OCI-LY3 (cell line): ENCODE results near the gene OR2T11.

Source experiments
- H2AFZ ChIP-seq: fragments of 200-600, 300-600 bp; shearing (Covaris generic); 2 replicates; pipeline ENCODE4 v1.6.0; 2014; ENCODE audit warnings: antibody characterized with exemption, low read depth, low read length
- H3K27ac ChIP-seq: fragments of 200-600, 300-600 bp; sonication (generic); 2 replicates; pipeline ENCODE4 v1.5.1; 2014; ENCODE audit warnings: mild to moderate bottlenecking, low read length, moderate library complexity, mixed read lengths
- H3K27me3 ChIP-seq: fragments of 200-600, 300-600 bp; sonication (generic); 2 replicates; pipeline ENCODE4 v1.6.1; 2014; ENCODE audit warnings: low read depth, low read length, mixed read lengths
- H3K36me3 ChIP-seq: fragments of 200-600, 300-600 bp; sonication (generic); replicated peaks from 2 replicates; pipeline ENCODE3; 2014; ENCODE audit warnings: low read depth, low read length, mixed read lengths
- H3K4me1 ChIP-seq: fragments of 300-600, 200-600 bp; sonication (generic); 2 replicates; pipeline ENCODE4 v1.6.1; 2014; ENCODE audit warnings: low read length, mixed read lengths
- H3K4me2 ChIP-seq: fragments of 200-600, 300-600 bp; sonication (generic); 2 replicates; pipeline ENCODE4 v1.6.1; 2014; ENCODE audit warnings: low read length, mixed read lengths
- H3K4me3 ChIP-seq: fragments of 300-600, 200-600 bp; sonication (generic); 2 replicates; pipeline ENCODE4 v1.5.1; 2014; ENCODE audit warnings: antibody characterized with exemption, mild to moderate bottlenecking, low read length, moderate library complexity
- H3K79me2 ChIP-seq: fragments of 300-600, 200-600 bp; shearing (Covaris generic); 2 replicates; pipeline ENCODE4 v1.6.1; 2014; ENCODE audit warnings: mild to moderate bottlenecking, low read length, mixed read lengths
- H3K9ac ChIP-seq: fragments of 300-600, 200-600 bp; shearing (Covaris generic); 2 replicates; pipeline ENCODE4 v1.6.0; 2014; ENCODE audit warnings: mild to moderate bottlenecking, low read length, moderate library complexity
- H3K9me3 ChIP-seq: fragments of 200-600, 300-600 bp; shearing (Covaris generic); 2 replicates; pipeline ENCODE4 v1.6.1; 2014; ENCODE audit warnings: low read length, mixed read lengths; ENCODE audit not compliant: insufficient read depth
- H4K20me1 ChIP-seq: fragments of 200-600, 300-600 bp; sonication (generic); 2 replicates; pipeline ENCODE4 v1.6.1; 2016; ENCODE audit warnings: low read length, mixed read lengths; ENCODE audit not compliant: insufficient read depth
- CTCF ChIP-seq: fragments of 200-600, 300-600 bp; sonication (generic); IDR thresholded peaks from 2 replicates; pipeline ENCODE4 v1.5.1; 2014; ENCODE audit warnings: antibody characterized with exemption, low read length, low read depth
- EZH2phosphoT487 ChIP-seq: fragments of 200-600 bp; shearing (Covaris generic); IDR thresholded peaks from 2 replicates; pipeline ENCODE4 v1.6.1; 2018; ENCODE audit warnings: antibody characterized with exemption, mixed run types, low read depth

The OR2T11 gene

GRCh38 chr1:248622570-248623001, 12.3 kb downstream of the OR2T11 start:
- no peak overlapping the region for H3K4me3 ChIP-seq
- H3K27ac ChIP-seq: no peak overlapping the region
- no peaks in the 10 kb centered on the region for H3K9me3 ChIP-seq
- H3K4me1 ChIP-seq: no peaks in the 10 kb centered on the region
- H3K9ac ChIP-seq: no peak overlapping the region
- H4K20me1 ChIP-seq: no peaks in the 10 kb centered on the region
- no peak overlapping the region for H3K4me2 ChIP-seq
- H3K79me2 ChIP-seq: no peaks in the 10 kb centered on the region
- TF ChIP-seq CTCF (no peak), EZH2phosphoT487 (no peak)
- H3K36me3 ChIP-seq: no peaks in the 10 kb centered on the region
- no peaks in the 10 kb centered on the region for H3K27me3 ChIP-seq
- H2AFZ ChIP-seq: no peak overlapping the region

GRCh38 chr1:248621770-248622169, 13.1 kb downstream of the OR2T11 start:
- no peaks in the 10 kb centered on the region for H3K36me3 ChIP-seq
- H3K4me2 ChIP-seq: no peak overlapping the region
- no peaks in the 10 kb centered on the region for H3K27me3 ChIP-seq
- H3K4me1 ChIP-seq: no peaks in the 10 kb centered on the region
- TF ChIP-seq EZH2phosphoT487 (no peak), CTCF (no peak)
- H3K79me2 ChIP-seq: no peaks in the 10 kb centered on the region
- H4K20me1 ChIP-seq: no peaks in the 10 kb centered on the region
- no peak overlapping the region for H2AFZ ChIP-seq
- no peak overlapping the region for H3K9ac ChIP-seq
- no peaks in the 10 kb centered on the region for H3K9me3 ChIP-seq
- H3K27ac ChIP-seq: no peak overlapping the region
- no peak overlapping the region for H3K4me3 ChIP-seq

- TF ChIP-seq CTCF: no peak
- no peak for TF ChIP-seq EZH2phosphoT487
Observed at GRCh38 chr1:248618878-248619277, 16.0 kb downstream of the OR2T11 start.

GRCh38 chr1:248618119-248618518, 16.8 kb downstream of the OR2T11 start:
- H3K9me3 ChIP-seq: no peaks in the 10 kb centered on the region
- H4K20me1 ChIP-seq: no peaks in the 10 kb centered on the region
- no peak overlapping the region for H3K9ac ChIP-seq
- no peak for TF ChIP-seq EZH2phosphoT487
- no peak for TF ChIP-seq CTCF
- H3K36me3 ChIP-seq: no peaks in the 10 kb centered on the region
- no peak overlapping the region for H3K4me2 ChIP-seq
- H3K4me1 ChIP-seq: no peaks in the 10 kb centered on the region
- no peak overlapping the region for H3K27ac ChIP-seq
- no peak overlapping the region for H3K4me3 ChIP-seq
- H2AFZ ChIP-seq: no peak overlapping the region
- no peaks in the 10 kb centered on the region for H3K79me2 ChIP-seq
- H3K27me3 ChIP-seq: no peaks in the 10 kb centered on the region

More at GRCh38 chr1:248618878-248619277, 16.0 kb downstream of the OR2T11 start:
- Histone ChIP-seq H3K4me1 (no peaks in the 10 kb centered on the region), H3K79me2 (no peaks in the 10 kb centered on the region), H3K27me3 (no peaks in the 10 kb centered on the region), H3K4me2 (no peak overlapping the region), H3K27ac (no peak overlapping the region), H3K36me3 (no peaks in the 10 kb centered on the region), H3K9ac (no peak overlapping the region), H3K9me3 (no peaks in the 10 kb centered on the region), H2AFZ (no peak overlapping the region), H3K4me3 (no peak overlapping the region), H4K20me1 (no peaks in the 10 kb centered on the region)
